Measurements from ENCODE around the gene HSPG2. TPM values are rescaled to one million over a fixed set of nuclear protein-coding genes. Genes with fewer than 3 reads are reported as not detected.

HSPG2 gene
- total RNA-seq, 1 donor: 166 TPM

DNA sequence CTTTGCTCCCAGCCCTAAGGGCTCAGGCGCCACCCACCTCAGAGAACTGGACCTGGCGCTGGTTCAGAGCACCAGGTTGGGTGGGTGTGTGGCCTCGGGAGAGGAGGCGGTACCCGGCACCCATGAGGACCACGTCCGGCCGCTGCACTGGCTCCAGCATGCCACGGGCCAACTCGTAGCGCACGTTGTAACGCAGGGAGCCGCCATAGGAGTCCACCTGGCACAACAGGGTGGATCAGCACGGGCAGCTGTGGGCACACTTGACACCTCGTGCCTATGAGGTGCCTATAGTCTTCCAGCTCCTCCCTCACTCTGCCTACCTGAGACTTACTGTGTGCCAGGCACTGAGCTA lies 56.5 kb downstream of the HSPG2 start:
- DNase-seq (ENCODE audit: low read depth): no peak

DNA sequence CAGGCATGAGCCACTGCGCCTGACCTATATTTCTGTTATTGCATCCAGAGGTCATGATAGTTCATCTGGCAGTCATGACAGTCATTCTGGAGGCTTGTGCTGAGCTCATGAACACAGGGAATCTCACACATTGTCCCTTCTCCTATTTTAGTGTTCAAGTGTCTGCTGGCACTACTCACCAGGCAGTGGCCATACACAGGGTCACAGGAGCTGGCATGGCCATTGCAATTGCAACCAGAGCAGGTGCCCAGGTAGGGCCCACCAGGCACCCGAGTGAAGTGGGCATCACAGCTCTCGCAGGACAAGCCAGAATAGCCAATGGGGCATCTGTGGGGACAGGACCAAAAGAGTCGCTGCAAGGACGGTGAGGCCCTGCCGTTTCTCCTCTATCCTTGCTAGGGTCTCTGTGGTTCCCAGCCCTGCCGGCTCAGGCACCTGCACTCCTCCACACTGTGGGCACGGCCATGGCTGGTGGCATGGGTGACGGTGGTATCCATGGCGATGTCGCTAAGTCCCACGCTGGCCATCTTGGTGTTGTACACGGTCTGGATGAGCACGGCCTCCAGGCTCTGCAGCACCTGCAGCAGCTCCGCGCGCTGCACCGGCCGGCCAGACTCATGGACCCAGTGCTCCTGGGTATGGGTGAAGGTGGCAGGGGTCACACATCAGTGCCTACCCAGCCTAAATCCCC lies 57.0 kb downstream of the HSPG2 start:
- no peak overlapping the region for H3K4me3 ChIP-seq (ENCODE audit: low read depth, low read length)
- DNase-seq (ENCODE audit: low read depth): no peak
- TF ChIP-seq, protein P1, sequence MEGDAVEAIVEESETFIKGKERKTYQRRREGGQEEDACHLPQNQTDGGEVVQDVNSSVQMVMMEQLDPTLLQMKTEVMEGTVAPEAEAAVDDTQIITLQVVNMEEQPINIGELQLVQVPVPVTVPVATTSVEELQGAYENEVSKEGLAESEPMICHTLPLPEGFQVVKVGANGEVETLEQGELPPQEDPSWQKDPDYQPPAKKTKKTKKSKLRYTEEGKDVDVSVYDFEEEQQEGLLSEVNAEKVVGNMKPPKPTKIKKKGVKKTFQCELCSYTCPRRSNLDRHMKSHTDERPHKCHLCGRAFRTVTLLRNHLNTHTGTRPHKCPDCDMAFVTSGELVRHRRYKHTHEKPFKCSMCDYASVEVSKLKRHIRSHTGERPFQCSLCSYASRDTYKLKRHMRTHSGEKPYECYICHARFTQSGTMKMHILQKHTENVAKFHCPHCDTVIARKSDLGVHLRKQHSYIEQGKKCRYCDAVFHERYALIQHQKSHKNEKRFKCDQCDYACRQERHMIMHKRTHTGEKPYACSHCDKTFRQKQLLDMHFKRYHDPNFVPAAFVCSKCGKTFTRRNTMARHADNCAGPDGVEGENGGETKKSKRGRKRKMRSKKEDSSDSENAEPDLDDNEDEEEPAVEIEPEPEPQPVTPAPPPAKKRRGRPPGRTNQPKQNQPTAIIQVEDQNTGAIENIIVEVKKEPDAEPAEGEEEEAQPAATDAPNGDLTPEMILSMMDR (IDR thresholded peaks at IDR 0.05; ENCODE audit: insufficient read depth, low read depth, low read length): no peak

More for the DNA sequence above, 56.5 kb downstream of the HSPG2 start:
- TF ChIP-seq, protein P1 (IDR thresholded peaks at IDR 0.05; ENCODE audit: insufficient read depth, low read depth, low read length): no peak
- no peak overlapping the region for H3K4me3 ChIP-seq (ENCODE audit: low read depth, low read length)

DNA sequence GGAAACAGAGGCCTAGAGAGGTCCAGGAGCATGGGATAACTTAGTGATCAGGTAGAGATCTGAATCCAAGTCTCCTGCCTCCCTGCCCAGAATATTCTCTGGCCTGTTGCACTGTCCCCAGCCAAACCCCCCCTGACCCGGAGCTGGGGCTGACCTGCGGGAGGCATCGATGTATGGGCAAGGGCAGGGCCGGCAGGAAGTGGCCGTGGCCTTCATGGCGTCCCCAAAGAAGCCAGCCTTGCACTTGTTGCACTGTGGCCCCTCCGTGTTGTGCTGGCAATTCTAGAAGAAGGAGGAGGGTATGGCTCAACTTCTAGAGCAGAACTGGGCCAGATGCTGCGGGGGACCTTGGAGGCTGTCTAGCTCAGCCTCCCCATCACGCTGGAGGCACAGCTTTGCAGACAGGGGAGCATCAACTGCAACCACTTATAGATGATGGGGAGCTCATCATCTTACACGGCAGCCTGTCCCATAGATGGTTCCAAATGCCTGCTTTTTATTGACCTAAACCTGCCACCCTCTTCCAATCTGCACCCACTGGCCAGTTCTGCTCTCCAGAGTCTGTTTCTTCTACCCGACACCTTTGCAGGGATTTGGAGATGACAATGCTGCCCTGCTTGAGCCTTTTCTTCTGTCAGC lies 58.2 kb downstream of the HSPG2 start:
- no peak for DNase-seq (ENCODE audit: low read depth)
- no peak overlapping the region for H3K4me3 ChIP-seq (ENCODE audit: low read depth, low read length)
- TF ChIP-seq, protein P1 (IDR thresholded peaks at IDR 0.05; ENCODE audit: insufficient read depth, low read depth, low read length): no peak

DNA sequence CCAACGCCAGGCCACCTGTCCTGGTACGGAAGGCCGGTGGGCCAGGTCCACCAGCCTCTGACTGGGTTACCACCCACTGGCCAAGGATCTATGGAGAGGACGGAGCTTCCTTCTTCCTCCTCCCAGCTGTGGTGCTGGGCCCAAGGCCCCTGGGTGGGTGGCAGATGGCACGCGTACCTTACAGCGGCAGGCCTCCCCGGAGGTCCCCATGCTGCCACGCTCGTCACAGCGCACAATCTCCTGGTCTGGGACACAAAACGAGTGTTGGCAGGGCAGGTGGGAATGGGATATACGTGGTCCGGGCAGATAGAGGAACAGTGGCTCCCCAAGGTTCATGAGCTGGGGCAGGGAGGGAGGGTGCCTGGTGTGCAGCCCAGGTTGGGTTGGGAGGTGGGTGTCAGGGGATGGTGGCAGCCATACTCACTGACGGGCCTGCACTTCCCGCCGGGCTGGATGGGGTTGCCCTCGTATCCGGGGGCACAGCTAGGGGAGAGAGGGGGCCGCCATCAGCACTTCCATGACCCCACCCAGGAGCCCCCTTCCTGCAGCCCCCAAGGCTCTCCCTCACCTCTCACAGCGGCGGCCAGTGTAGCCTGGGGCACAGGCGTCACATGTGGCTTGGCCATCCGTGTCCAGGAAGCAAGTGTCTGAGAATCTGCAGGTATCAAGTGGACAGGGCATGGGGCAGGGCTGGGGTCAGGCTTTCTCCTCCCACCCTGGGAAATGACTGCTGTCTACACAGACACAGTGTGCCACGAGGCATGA lies 58.9 kb downstream of the HSPG2 start:
- no peak overlapping the region for H3K4me3 ChIP-seq (ENCODE audit: low read depth, low read length)
- DNase-seq (ENCODE audit: low read depth): no peak
- TF ChIP-seq, protein P1 (IDR thresholded peaks at IDR 0.05; ENCODE audit: insufficient read depth, low read depth, low read length): no peak

DNA sequence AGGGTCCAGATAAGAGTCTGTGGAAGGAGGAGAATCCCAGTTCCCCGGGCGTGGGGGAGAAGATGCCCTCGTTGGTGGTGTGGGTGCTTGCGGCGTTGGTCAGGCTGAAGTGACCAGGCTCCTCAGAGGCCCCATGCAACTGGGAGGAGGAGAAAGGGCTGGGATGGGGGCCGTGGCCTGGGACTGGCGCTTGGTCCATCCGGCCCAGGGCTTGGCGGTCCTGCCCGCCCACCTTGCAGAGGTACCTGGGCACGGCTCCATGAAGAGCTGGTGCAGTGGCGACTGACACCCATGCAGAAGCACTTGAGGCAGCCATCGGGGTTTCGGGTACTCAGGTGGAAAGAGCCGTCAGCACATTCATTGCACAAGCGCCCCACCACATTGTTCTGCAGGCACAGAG lies 60.8 kb downstream of the HSPG2 start:
- no peak for DNase-seq (ENCODE audit: low read depth)
- TF ChIP-seq, protein P1 (IDR thresholded peaks at IDR 0.05; ENCODE audit: insufficient read depth, low read depth, low read length): no peak

DNA sequence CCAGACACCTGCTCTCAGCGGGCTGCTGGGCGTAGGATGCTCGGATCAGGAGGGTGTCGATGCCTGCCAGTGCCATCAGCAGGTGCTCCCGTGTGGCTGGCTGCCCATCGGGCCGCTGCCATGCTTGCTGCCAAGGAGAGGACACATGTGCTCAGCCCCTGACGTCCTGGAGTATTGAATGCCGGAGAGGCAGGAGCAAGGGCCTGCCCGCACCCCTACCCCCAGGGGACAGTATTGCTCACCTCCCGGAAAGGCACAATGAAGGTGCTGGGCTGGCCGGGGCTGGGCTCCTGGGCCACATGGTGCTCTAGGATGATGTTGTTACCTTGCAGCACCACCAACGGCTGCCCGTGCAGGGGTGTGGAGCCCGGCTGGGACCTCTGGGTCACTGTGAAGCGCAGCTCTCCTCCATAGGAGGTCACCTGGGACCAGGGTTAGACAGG lies 61.5 kb downstream of the HSPG2 start:
- TF ChIP-seq, protein P1 (IDR thresholded peaks at IDR 0.05; ENCODE audit: insufficient read depth, low read depth, low read length): no peak
- no peak for DNase-seq (ENCODE audit: low read depth)
- no peak overlapping the region for H3K4me3 ChIP-seq (ENCODE audit: low read depth, low read length)

More for the DNA sequence above, 60.8 kb downstream of the HSPG2 start:
- no peak overlapping the region for H3K4me3 ChIP-seq (ENCODE audit: low read depth, low read length)

Measured in fibroblast of villous mesenchyme (primary cell).